RCC 7860 (cell line): ENCODE measurements around the gene MGP.
A peak's percentile ranks its signal among the peaks of the same experiment; 100 is the strongest.

Experiments
- DNase-seq: peaks from one replicate; pipeline ENCODE4 v3.0.0-alpha.2; 2015; ENCODE audit warnings: low spot score
- FAIRE-seq: peaks from 2 replicates; lab custom pipeline; 2012; peaks lifted over from hg19 to GRCh38; lab: Jason Lieb, UNC

The MGP gene

GRCh38 chr12:14885718-14886221 lies at the start of gene MGP:
TSS of gene MGP (minus strand) at chr12:14885854. CDS start at chr12:14885791, 63 bp downstream.
- FAIRE-seq (no peak), DNase-seq (no peak)

- no peak for DNase-seq
- FAIRE-seq = no peak
Observed at GRCh38 chr12:14935031-14935430, 49.4 kb upstream of the MGP start.

- no peak for FAIRE-seq
- DNase-seq = no peak
Observed at GRCh38 chr12:14934511-14934910, 48.9 kb upstream of the MGP start.

GRCh38 chr12:14931791-14932560 lies 46.3 kb upstream of the MGP start:
- DNase-seq (no peak), FAIRE-seq (no peak)

GRCh38 chr12:14931359-14931758 lies 45.7 kb upstream of the MGP start:
- DNase-seq (no peak), FAIRE-seq (no peak)

GRCh38 chr12:14930299-14930698 lies 44.6 kb upstream of the MGP start:
- FAIRE-seq (no peak), DNase-seq (no peak)

DNA sequence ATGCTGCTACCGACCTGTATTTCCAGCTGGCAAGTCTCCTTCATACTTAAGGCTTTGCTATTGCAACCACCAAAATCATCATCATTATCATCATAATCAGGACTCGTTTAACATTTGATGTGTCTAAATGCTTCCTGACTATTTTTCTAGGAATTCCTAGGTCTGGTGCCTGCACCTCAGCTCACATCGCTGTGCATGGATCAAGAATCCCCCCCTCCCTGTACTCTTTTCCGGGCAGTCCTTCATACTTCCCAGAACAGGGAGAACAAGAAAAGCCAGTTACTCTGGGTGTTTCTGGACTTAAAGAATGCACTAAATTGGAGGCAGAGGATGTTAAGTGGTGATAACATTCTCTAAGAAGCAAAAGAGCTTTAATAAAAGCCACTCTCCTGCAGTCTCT lies 43.3 kb upstream of the MGP start:
- no peak for DNase-seq

GRCh38 chr12:14927267-14927666 lies 41.6 kb upstream of the MGP start:
- no peak for DNase-seq
- no peak for FAIRE-seq

More for the DNA sequence above, 43.3 kb upstream of the MGP start:
- FAIRE-seq = no peak

GRCh38 chr12:14924541-14924940 lies 38.9 kb upstream of the MGP start:
- no peak for DNase-seq
- no peak for FAIRE-seq

DNA sequence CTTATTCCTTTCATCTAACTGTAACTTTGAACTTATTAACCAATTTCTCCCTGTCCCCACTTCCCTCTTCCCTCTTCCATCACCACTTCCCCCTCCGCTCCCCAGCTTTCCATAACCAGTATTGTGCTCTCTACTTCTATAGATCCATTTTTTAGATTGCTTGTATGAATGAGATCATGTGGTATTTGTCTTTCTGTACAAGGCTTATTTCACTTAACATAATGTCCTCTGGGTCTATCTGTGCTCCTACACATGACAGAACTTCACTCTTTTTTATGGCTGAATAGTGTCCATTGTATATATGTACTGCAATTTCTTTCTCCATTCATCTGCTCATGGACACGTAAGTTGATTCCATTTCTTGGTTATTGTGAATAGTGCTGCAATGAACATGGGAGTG lies 38.3 kb upstream of the MGP start:
- no peak for FAIRE-seq
- DNase-seq = no peak

DNA sequence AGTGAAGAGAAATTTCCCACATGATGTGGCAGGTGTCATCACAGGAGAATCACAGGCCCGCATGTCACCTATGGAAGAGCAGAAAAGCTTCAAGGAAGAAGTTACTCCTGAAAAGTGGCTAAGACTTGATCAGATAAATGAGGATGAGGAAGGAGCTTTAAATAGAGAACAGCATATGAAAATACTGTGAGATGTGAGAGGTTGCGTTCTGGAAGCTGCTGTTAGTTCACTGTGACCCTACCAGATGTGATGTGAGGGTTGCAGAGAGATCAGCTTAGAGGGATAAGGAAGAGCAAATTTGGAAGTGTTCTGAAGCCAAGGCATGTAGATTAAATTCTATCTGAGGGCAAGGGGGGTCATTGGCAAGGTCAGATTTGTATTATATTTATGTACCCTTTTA lies 35.6 kb upstream of the MGP start:
- no peak for DNase-seq
- no peak for FAIRE-seq

DNA sequence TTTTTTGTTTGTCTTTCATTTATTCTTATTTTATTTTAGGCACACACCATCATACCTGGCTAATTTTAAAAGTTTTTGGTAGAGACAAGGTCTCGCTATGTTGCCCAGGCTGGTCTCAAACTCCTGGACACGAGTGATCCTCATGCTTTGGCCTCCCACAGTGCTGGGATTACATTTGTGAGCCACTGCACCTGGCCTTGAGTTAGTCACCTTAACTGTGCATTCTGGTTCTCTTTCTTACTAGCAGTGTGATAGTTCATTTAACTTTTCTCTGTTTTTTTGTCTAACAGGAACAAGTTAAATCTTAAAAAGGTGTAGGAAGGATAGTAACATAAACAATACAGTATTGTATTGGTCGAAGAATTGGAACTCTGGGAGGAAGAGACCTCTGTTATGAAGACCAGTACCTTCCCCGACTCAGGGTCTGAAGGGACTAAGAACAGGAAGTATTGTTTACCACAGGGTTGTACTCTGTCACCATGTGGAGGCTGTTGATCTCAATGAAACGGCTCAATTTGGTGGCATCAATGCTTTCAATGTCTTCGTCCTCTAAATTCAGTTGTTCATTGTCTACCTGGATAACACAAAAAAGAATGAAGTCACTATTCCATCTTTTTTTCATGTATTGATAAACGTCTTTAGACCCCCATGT lies 34.9 kb upstream of the MGP start:
- FAIRE-seq = no peak
- no peak for DNase-seq

DNA sequence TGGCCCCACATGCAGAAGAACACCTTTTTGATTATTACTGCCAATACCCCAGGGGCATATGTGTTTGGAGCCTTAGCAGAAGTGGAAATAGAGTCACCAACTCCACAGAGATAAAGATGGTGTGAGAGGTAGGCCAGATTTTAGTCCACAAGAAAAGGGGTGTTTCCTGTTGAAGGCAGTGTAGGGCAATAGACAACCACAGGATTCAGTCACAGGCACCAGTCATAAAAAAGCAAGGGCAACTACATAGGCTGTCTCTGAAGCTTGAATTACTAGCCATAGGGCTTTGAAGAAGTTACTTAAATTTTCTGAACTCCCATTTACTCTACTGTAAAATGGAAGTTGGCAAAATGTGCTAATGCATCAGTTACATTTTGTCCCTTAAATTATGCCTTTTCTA lies 33.8 kb upstream of the MGP start:
- FAIRE-seq (no peak), DNase-seq (no peak)

DNA sequence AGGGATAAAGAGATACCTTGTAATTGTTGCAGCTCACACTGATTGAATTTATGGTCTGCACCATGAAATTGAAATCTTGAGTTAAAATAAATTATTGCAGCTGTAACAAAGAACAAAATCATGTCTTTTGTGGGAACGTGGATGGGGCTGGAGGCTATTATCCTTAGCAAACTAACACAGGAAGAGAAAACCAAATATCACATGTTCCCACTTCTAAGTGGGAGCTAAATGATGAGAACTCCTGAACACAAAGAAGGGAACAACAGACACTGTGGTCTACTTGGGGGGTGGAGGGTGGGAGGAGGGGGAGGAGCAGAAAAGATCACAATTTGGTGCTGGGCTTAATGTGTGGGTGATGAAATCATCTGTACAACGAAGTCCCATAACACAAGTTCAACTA lies 30.1 kb upstream of the MGP start:
- DNase-seq (no peak), FAIRE-seq (no peak)

DNA sequence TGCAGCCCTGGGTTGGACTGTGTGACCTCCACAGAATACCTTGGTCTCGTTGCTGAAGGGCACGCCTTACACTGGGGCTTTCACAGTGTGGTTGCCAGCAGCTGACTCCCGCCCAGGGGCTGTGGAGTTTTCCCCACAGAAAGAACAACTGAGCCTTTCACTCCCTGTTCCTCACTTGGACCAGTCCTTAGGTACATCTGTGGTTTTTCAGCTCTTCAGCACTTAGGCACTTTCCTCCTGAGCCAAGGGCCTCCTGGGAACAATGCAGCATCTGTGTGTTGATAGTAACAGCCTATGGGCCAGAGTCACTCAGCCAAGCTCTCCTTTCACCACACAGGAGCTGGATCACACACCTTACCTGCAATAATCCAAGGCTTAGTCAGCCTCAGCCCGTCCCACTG lies 27.7 kb upstream of the MGP start:
- no peak for DNase-seq
- FAIRE-seq = no peak

GRCh38 chr12:14911131-14911530 lies 25.5 kb upstream of the MGP start:
- FAIRE-seq = no peak
- no peak for DNase-seq

DNA sequence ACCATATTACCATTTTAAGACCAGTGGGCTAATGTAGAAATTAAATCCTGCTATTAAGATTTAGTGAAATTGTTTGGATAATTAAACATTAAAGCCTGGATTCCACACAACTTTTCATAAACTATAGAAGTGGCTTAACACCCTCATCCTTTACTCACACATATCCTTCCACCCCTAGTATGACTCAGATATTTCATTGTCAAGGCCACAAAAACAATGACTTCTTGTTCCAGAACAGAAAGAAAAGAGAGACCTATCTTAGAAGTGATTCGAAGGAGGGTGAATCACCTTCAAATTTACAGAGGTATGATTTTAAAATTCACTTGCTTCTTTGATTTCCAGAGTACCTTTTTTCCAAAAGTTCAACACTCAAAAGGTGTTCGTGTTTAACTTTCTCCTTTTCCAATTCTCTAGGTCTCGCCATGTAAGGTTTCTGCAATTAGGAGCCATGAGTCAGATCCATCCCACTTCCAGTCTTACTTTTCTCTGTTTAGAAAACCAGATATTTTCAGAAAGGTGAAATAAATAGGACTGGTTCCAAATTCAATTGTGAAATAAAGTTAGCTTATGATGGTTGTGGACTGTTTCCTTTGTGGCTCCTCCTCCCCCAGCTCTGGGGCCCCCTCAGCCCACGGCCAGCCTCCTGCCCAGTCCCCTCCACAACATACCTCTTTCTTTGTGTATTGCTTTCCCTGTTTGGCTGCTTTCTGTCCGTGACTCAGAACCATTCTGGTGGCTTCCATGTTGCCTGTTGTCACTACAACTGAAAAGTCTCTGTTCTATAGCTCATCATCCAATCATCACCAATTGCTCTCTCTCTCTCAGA lies 24.6 kb upstream of the MGP start:
- FAIRE-seq = no peak
- DNase-seq = peak; percentile 32

- FAIRE-seq = no peak
- no peak for DNase-seq
Observed at GRCh38 chr12:14907953-14908352, 22.3 kb upstream of the MGP start.

GRCh38 chr12:14906114-14906513 lies 20.5 kb upstream of the MGP start:
- FAIRE-seq (no peak), DNase-seq (no peak)

- no peak for DNase-seq
- no peak for FAIRE-seq
Observed at GRCh38 chr12:14905269-14906004, 19.8 kb upstream of the MGP start.

DNA sequence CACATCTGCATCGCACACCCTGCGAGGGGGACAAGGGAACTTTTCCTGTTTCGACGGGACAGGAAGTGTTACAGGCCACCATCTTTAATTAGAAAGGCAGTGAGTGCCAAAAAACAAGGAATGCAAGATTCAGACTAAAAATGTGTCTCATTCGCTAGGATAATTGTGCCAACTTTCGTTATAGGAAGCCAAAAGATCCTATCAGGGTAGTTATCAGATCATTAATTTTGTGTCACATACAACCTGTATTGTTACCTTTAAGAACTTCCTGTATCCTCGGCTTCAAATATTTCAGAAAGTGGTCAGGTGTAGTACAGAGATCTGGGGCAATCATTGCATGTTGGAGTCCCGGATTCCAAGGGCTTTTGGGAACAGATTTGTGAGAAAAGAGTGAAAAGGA lies 19.2 kb upstream of the MGP start:
- FAIRE-seq (no peak), DNase-seq (no peak)
